SJCRH30 (cell line): ENCODE results near the gene XKR7. TPM values are rescaled to one million over a fixed set of nuclear protein-coding genes. Genes with fewer than 3 reads are reported as not detected.

ENCODE experiments used
- DNase-seq, 2 experiments: peaks; one replicate each; pipeline ENCODE4 v3.0.0-alpha.2; 2015 to 2020
- H3K27ac ChIP-seq: fragments of 250-450 bp; sonication (Bioruptor Pico); 2 replicates; pipeline ENCODE4 v1.5.1; 2020; ENCODE audit warnings: mild to moderate bottlenecking, moderate library complexity
- H3K27me3 ChIP-seq: fragments of 250-450 bp; sonication (Bioruptor Pico); 2 replicates; pipeline ENCODE4 v1.5.1; 2020; ENCODE audit warnings: mild to moderate bottlenecking, moderate library complexity
- H3K36me3 ChIP-seq: fragments of 250-450 bp; sonication (Bioruptor Pico); 2 replicates; pipeline ENCODE4 v1.5.1; 2020; ENCODE audit warnings: mild to moderate bottlenecking, moderate library complexity
- H3K4me1 ChIP-seq: fragments of 250-450 bp; sonication (Bioruptor Pico); 2 replicates; pipeline ENCODE4 v1.5.1; 2020; ENCODE audit warnings: mild to moderate bottlenecking, moderate library complexity
- H3K4me3 ChIP-seq: fragments of 250-450 bp; sonication (Bioruptor Pico); 2 replicates; pipeline ENCODE4 v1.5.1; 2020; ENCODE audit warnings: mild to moderate bottlenecking, moderate library complexity
- H3K9me3 ChIP-seq: fragments of 250-450 bp; sonication (Bioruptor Pico); replicated peaks from 2 replicates; pipeline ENCODE4 v1.5.1; 2020; ENCODE audit warnings: mild to moderate bottlenecking, moderate library complexity
- total RNA-seq: library from RNA; depleted of rRNA; stranded (reverse); fragments of >200 nt; shearing (Covaris generic); gene quantifications from 2 replicates; pipeline ENCODE4 v1.2.3, GENCODE V29; 2014

XKR7 gene
- total RNA-seq, 1 experiment from 2014 or later, result 0.02 TPM

DNA sequence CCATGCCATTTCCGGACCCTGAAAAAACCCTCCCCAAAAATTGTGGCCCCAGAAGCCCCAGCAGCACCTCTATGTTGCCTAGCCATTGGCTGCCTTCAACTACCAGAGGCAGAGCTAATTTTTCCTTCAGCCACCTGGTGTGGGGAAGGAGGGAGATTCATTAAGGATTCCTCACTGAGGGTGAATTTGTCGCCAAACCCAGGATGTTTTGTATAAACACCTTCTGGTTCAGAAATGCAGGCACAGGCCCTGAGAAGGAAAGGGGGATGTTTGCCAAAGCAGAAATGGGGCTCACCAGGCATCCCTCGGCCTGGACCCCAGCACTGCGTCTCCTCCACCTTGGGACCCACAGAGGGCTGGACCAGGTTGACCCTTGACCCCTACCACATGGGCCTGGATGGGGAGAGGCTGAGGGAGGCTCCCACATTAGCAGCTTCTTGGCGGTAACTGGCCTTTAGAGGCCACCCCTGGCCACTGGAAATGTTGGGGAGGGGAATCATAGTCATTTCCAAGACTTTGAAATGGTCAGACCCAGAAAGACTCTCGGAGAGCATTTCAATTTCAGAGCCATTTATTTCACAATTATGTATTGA, 14.3 kb upstream of the XKR7 start:
- no peak for DNase-seq
- Histone ChIP-seq H3K36me3 (peaks cover 13% of the 10 kb centered on the region), H3K27ac (no peak overlapping the region), H3K4me3 (no peak overlapping the region), H3K4me1 (peaks cover 12% of the 10 kb centered on the region; the same call in 1 of the 2 replicates), H3K27me3 (no peaks in the 10 kb centered on the region; the same call in 1 of the 2 replicates), H3K9me3 (no peaks in the 10 kb centered on the region)

DNA sequence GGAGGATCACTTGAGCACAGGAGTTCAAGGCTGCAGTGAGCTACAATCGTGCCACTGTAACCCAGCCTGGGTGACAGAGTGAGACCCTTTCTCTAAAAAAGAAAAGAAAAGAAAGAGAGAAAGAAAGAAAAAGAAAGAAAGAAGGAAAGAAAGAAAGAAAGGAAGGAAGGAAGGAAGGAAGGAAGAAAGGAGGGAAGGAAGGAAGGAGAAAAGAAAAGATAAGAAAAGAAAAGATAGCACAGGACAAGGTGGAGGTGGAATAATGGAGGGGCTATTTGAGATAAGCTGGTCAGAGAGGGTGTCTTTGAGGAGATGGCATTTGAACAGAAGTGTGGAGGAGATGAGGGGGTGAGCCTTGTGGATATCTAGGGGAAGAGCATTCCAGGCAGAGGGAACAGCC, 13.5 kb upstream of the XKR7 start:
- Histone ChIP-seq H3K27ac (no peak overlapping the region), H3K4me1 (peaks cover 12% of the 10 kb centered on the region; the same call in 1 of the 2 replicates), H3K27me3 (no peaks in the 10 kb centered on the region; the same call in 1 of the 2 replicates), H3K4me3 (no peak overlapping the region), H3K9me3 (no peaks in the 10 kb centered on the region), H3K36me3 (0 out of 2 replicates have a peak, but pooled peaks cover 5% of the 10 kb centered on the region)
- DNase-seq, result no peak

DNA sequence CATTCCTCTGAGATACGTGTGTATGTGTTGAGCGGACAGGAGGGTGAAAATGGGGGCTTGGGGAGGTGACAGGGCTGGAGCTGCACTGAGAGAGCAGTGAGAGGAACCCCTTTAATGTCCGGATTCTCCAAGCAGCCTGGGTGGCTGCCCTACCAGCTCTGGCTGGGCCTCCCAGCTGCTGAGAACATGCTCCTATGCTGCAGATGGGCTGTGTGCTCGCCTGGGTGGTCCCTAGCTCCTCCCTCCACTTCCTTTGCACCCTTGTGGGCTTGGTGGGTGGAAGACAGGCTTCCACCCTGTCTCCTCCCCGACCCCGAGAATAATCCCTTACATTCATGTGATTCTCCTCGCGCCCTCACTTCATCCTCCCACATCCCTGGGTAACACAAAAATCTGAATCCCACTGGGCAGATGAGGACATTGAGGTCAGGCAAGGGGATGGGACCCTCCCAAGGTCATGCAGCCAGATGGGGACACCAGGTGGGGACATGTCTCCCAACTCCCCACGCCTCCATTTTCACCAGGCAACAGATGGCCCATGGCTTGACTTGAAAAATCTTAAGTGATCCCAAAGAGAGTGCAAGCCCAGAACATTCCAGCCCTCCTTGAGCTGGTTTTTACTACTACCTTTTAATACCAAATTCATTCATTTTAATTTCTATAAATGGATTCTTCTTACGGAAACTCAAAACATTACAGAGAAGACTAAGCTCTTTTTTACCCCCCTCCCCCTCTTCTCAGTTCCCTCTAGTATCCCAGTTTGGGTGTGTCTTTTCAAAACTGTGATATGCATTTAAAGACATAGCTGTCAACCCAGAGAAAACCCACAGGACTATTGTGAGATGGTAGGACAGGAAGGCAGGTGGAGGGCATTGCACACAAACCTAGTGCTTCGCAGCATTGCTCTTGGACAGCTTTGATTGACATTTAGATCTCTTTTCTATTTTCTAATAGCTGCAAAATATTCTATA, 11.1 kb upstream of the XKR7 start:
- Histone ChIP-seq H3K4me1 (peaks cover 7% of the 10 kb centered on the region; the same call in 1 of the 2 replicates), H3K4me3 (no peak overlapping the region), H3K27ac (no peak overlapping the region), H3K9me3 (no peaks in the 10 kb centered on the region), H3K36me3 (no peaks in the 10 kb centered on the region), H3K27me3 (no peaks in the 10 kb centered on the region; the same call in 1 of the 2 replicates)
- DNase-seq, result peak; percentile 71 to 76

DNA sequence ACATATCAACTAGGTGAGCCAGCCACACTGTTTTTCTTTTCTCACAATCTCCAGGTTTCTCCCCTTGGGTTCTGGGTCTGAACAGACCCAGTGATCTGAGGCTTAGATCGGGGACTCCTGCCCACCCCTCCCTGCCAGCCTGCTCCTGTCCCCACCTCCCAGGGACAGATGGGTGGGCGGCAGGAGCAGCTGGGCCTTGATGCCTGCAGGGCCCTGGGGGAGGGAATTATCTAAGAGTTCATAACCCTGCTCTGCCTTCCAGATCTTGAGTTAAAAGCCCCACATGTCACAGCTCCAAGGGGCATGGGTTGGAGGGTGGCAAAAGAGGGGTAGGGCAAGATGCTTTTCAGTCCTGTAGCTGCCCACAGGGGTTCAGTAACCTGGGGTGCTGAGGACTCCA, 5.2 kb upstream of the XKR7 start:
- H3K27me3 ChIP-seq, result no peaks in the 10 kb centered on the region; the same call in 1 of the 2 replicates
- no peak overlapping the region for H3K4me3 ChIP-seq
- no peaks in the 10 kb centered on the region for H3K4me1 ChIP-seq
- no peak for DNase-seq
- no peak overlapping the region for H3K27ac ChIP-seq
- no peaks in the 10 kb centered on the region for H3K9me3 ChIP-seq
- no peaks in the 10 kb centered on the region for H3K36me3 ChIP-seq

DNA sequence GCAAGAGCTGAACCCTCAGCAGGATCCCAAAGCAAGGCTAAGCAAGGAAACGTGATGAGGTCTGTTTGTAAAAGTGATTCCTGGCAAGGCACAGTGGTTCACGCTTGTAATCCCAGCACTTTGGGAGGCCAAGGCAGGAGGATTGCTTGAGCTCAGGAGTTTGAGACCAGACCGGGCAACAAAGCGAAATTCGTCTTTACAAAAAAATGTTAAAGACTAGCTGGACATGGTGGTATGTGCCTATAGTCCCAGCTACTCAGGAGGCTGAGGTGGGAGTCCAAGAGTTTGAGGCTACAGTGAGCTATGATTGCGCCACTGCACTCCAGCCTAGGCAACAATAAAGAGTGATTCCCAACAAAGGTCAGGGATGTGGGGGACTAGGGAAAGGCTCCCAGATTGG, 4.1 kb upstream of the XKR7 start:
- no peak overlapping the region for H3K27ac ChIP-seq
- no peaks in the 10 kb centered on the region for H3K27me3 ChIP-seq
- H3K4me3 ChIP-seq, result no peak overlapping the region
- H3K36me3 ChIP-seq, result no peaks in the 10 kb centered on the region
- no peaks in the 10 kb centered on the region for H3K9me3 ChIP-seq
- DNase-seq, result no peak
- no peaks in the 10 kb centered on the region for H3K4me1 ChIP-seq

DNA sequence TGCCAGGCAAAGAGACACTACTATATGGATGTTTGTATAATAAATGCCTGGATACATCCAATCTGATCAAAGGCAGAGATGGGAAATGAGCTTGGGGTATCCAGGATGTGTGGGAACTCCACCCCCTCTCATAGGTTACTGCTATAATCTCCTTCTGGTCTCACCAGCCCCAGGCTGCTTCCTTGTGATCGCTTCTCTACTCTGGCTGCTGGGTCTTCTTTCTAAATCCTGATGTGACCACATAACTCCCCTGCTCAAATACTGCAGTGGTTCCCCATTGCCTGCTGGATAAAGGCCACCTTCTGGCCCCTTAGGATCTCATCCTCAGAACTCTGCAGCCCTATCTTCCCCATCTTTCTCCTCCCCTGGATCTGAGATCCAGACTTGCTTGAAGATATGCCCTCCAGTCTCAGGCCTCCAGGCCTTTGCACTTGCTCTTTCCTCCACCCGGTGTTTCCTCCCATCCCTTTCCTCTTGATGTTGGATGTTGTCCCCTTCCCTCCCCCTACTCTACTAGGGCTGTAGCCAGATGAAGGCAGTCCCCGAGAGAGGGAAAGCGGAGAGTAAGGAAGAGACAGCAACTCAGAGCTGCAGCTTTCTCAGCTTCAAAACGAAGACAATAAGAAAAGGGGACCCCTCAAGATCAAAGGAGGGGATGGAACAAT, 828 bp upstream of the XKR7 start:
- H3K36me3 ChIP-seq, result no peaks in the 10 kb centered on the region
- no peak overlapping the region for H3K4me3 ChIP-seq
- DNase-seq, result no peak
- no peaks in the 10 kb centered on the region for H3K4me1 ChIP-seq
- H3K27me3 ChIP-seq, result 0 out of 2 replicates have a peak, but pooled peaks cover 2% of the 10 kb centered on the region
- no peak overlapping the region for H3K27ac ChIP-seq
- no peaks in the 10 kb centered on the region for H3K9me3 ChIP-seq

DNA sequence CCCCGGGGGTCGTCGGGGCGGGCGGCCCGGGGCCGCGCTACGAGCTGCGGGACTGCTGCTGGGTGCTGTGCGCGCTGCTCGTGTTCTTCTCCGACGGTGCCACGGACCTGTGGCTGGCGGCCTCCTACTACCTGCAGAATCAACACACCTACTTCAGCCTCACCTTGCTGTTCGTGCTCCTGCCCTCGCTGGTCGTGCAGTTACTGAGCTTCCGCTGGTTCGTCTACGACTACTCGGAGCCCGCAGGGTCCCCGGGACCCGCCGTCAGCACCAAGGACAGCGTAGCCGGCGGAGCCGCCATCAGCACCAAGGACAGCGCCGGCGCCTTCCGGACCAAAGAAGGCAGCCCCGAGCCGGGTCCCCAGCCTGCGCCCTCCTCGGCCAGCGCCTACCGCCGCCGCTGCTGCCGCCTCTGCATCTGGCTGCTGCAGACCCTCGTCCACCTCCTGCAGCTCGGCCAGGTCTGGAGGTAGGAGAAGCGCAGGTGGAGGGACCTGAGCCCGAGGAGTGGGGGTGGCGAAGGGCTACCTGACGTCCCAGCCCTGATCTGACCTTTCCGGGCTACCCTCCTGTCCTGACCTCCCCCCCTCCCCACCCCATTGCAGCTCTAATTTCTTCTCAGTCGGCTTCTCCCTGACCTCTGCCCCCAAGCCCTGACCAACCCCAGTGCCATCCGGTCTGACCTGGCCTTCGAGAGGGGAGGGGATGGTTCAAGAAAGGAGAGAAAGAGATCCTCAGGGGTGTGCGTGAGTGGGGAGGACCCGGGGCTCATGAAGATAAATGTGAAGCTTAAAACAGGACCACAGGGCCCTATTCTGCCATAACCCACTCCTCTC, 558 bp downstream of the XKR7 start:
- Histone ChIP-seq H3K36me3 (no peaks in the 10 kb centered on the region), H3K27ac (no peak overlapping the region), H3K9me3 (no peaks in the 10 kb centered on the region), H3K4me3 (no peak overlapping the region), H3K4me1 (no peaks in the 10 kb centered on the region), H3K27me3 (0 out of 2 replicates have a peak, but pooled peaks cover 2% of the 10 kb centered on the region)
- DNase-seq, result peak; percentile 83 to 87

DNA sequence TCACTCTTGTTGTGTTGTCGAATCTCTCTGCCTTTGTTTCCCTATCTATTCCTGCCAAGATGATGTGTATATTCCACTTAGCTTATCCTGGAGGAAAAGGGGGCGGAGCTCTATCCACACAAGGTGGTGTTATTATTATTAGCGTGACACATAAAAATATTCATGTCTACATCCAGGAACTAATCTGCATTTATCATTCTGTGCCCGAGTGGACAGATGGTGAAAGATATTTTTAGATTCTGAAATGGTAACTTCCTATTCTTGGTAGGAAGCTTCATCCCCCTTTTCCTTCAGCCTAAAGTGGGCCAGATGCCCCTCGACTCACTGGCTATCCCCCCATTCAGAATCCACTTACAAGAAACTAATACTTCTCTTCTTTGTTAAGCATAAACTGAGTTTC, 2.0 kb downstream of the XKR7 start:
- DNase-seq, result no peak
- H3K27ac ChIP-seq, result no peak overlapping the region
- H3K36me3 ChIP-seq, result no peaks in the 10 kb centered on the region
- H3K27me3 ChIP-seq, result 0 out of 2 replicates have a peak, but pooled peaks cover 2% of the 10 kb centered on the region
- no peaks in the 10 kb centered on the region for H3K4me1 ChIP-seq
- H3K9me3 ChIP-seq, result no peaks in the 10 kb centered on the region
- no peak overlapping the region for H3K4me3 ChIP-seq

DNA sequence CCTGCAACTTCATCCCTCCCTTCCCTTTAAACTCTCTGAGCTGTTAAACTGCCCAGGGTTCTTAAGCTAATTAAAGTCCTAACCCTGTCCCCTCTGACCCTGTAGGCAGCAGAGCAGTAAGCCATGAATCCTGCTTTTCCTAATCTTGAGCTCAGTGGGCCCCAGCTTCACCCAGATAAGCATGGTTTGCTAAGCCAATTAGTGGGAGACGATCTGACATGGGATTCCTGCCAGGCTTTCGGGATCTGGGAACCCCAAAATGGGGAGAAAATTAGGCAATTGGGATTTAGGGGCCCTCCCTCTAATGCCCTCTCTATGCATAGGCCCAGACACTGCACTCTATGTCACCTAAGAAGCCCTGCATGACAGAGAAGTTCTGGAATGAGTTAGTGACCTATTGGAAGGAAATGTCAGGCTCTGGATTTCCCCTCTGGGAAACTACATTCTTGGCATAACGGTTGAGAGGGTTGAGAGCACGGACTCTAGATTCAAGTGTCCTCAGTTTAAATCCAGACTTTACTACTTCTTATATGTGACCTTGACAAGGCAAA, 4.6 kb downstream of the XKR7 start:
- no peaks in the 10 kb centered on the region for H3K9me3 ChIP-seq
- H3K27ac ChIP-seq, result no peak overlapping the region
- H3K27me3 ChIP-seq, result peaks cover 2% of the 10 kb centered on the region; the same call in 1 of the 2 replicates
- DNase-seq, result no peak
- no peak overlapping the region for H3K4me3 ChIP-seq
- no peaks in the 10 kb centered on the region for H3K4me1 ChIP-seq
- no peaks in the 10 kb centered on the region for H3K36me3 ChIP-seq

DNA sequence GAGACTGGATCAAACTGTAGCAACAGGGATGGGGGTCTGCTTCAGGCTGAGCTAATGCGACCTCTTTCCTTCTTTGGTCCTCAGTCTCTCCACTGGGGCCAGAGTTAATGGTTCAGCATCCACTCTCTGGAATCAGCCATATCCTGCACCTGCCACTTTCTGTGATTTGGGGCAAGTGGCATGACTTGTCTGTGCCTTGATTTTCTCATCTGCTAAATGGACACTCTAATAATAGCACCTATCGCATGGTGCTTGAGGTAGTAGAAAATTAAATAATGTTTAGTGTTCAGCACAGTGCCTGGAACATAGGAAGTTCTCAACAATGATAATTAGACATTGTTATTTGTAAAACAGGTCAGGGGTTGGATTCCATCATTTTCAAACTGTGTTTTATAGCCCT, 6.3 kb downstream of the XKR7 start:
- H3K27ac ChIP-seq, result no peak overlapping the region
- H3K27me3 ChIP-seq, result peaks cover 2% of the 10 kb centered on the region; the same call in 1 of the 2 replicates

DNA sequence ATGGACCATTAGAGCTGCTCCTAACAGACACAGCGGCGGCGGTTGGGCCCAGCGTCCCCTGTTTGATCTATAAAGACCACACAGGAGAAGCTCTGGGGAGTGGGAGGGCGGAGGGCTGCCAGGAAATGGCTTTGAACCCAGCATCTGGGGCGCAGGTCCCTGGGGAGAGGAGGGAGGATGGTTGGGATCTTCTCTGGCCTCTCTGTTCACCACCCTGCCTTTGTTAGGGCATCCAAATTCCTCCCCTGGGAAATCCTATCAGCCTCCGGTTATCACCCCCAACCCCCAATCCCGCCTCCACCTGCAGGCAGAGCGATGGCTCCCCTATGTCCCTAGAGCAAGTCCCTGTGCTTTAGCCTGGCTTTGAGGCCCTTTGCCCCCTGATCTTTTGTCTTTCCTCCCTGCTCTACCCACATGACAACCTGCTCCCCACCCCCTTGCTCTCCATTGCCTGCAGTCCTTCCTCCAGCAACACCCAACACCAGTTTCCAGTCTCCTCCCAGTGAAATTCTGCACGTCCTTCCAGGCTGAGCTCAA, 7.1 kb downstream of the XKR7 start:
- no peaks in the 10 kb centered on the region for H3K4me1 ChIP-seq
- H3K9me3 ChIP-seq, result no peaks in the 10 kb centered on the region
- H3K36me3 ChIP-seq, result no peaks in the 10 kb centered on the region
- DNase-seq, result peak in 1 of 2 experiments; percentile 22
- no peak overlapping the region for H3K4me3 ChIP-seq
- peaks cover 2% of the 10 kb centered on the region; the same call in 1 of the 2 replicates for H3K27me3 ChIP-seq
- no peak overlapping the region for H3K27ac ChIP-seq

More for the DNA sequence above, 6.3 kb downstream of the XKR7 start:
- Histone ChIP-seq H3K9me3 (no peaks in the 10 kb centered on the region), H3K4me1 (no peaks in the 10 kb centered on the region), H3K4me3 (no peak overlapping the region), H3K36me3 (no peaks in the 10 kb centered on the region)
- no peak for DNase-seq

DNA sequence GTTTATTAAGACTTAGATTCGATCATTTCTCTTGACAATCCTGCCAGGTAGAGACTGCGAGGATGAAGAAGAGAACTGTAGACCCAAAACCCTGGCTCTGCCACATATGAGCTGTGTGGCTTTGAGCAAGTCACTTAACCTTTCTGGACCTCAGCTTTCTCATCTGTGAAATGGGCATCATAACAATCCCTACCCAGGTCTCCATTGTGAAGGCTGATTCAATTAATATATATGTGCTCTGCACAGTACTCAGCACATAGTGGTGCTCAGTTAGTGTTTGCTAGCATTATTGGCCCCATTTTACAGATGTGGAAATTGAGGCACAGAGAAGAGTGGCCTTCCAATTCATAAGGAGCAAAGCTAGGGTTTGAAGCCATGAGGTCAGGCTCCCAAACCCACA, 7.9 kb downstream of the XKR7 start:
- Histone ChIP-seq H3K9me3 (no peaks in the 10 kb centered on the region), H3K27me3 (peaks cover 2% of the 10 kb centered on the region), H3K4me3 (no peak overlapping the region), H3K4me1 (no peaks in the 10 kb centered on the region), H3K36me3 (no peaks in the 10 kb centered on the region), H3K27ac (no peak overlapping the region)
- no peak for DNase-seq

DNA sequence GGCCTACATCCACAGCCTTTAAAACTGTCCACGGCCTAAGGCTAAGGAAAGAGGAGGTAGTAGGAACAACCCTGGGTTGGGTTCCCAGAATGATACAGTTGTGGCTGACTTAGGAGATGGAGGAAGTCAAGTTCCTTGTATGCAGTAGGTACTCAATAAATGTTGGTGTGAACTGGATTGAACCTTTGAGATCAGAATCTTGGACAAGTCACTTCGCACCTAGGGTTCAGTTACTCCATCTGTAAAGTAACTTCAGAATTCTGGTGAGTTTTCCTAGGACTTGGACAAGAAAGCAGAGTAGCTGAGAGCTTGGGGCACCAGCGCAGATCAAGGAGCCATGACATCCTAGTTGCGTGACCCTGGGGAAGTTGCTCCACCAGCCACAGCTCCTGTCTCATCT, 9.1 kb downstream of the XKR7 start:
- Histone ChIP-seq H3K27me3 (peaks cover 4% of the 10 kb centered on the region), H3K36me3 (no peaks in the 10 kb centered on the region), H3K9me3 (no peaks in the 10 kb centered on the region), H3K27ac (no peak overlapping the region), H3K4me3 (no peak overlapping the region), H3K4me1 (no peaks in the 10 kb centered on the region)
- no peak for DNase-seq
